Measurements from ENCODE around the gene BCKDHA.

GRCh38 chr19:41426116-41426841 is 28.7 kb downstream of the BCKDHA start:
- TF ChIP-seq POLR2A (IDR thresholded peaks at IDR 0.05; ENCODE audit: extremely low read depth, insufficient read length) (no peak), CTCF (IDR thresholded peaks at IDR 0.05; ENCODE audit: low read depth, low read length) (no peak), MAX (IDR thresholded peaks at IDR 0.05; ENCODE audit: low read depth, low read length) (no peak), MYC (IDR thresholded peaks at IDR 0.05; ENCODE audit: low read depth, low read length) (no peak)
